NCI-H774 (cell line): ENCODE data around the gene GTF3C2.
"Not testable (repeated sequence)": the region's sequence is repeated elsewhere in the genome, so short reads cannot be mapped to it uniquely, and the experiment has no call there.

ENCODE experiments used
- DNase-seq: peaks from one replicate; lab custom pipeline; 2025; lab: John Stamatoyannopoulos, UW

Gene GTF3C2

GRCh38 chr2:27320958-27321543 is 35.5 kb downstream of the GTF3C2 start:
- DNase-seq, result no peak

GRCh38 chr2:27319839-27320238 is 36.7 kb downstream of the GTF3C2 start:
- DNase-seq, result not testable (repeated sequence)

- DNase-seq, result peak; percentile 16
Measured at GRCh38 chr2:27316655-27317412, 39.7 kb downstream of the GTF3C2 start.

GRCh38 chr2:27315122-27315521 is 41.4 kb downstream of the GTF3C2 start:
- DNase-seq, result no peak

GRCh38 chr2:27314709-27315108 is 41.9 kb downstream of the GTF3C2 start:
- no peak for DNase-seq

- DNase-seq, result no peak
Measured at GRCh38 chr2:27313882-27314645, 42.5 kb downstream of the GTF3C2 start.

GRCh38 chr2:27312152-27312551 is 44.4 kb downstream of the GTF3C2 start:
- no peak for DNase-seq

GRCh38 chr2:27309651-27310050 is 46.9 kb downstream of the GTF3C2 start:
- DNase-seq, result no peak

GRCh38 chr2:27308359-27308881 is 48.1 kb downstream of the GTF3C2 start, which contains the start of gene UCN:
TSS of gene UCN (minus strand) at chr2:27308445. CDS start at chr2:27307895, 550 bp downstream.
- no peak for DNase-seq

- no peak for DNase-seq
Measured at GRCh38 chr2:27307545-27308358, 48.8 kb downstream of the GTF3C2 start.

- no peak for DNase-seq
Measured at GRCh38 chr2:27307287-27307544, 49.3 kb downstream of the GTF3C2 start.

- no peak for DNase-seq
Measured at GRCh38 chr2:27306573-27307286, 49.8 kb downstream of the GTF3C2 start.

GRCh38 chr2:27306136-27306535 is 50.4 kb downstream of the GTF3C2 start:
- no peak for DNase-seq

GRCh38 chr2:27305516-27305915 is 51.0 kb downstream of the GTF3C2 start:
- no peak for DNase-seq

- DNase-seq, result no peak
Measured at GRCh38 chr2:27304488-27305240, 51.9 kb downstream of the GTF3C2 start.

GRCh38 chr2:27303093-27304025 is 53.2 kb downstream of the GTF3C2 start:
- peak; percentile 79 for DNase-seq

- not testable (repeated sequence) for DNase-seq
Measured at GRCh38 chr2:27300606-27301005, 56.0 kb downstream of the GTF3C2 start.

- no peak for DNase-seq
Measured at GRCh38 chr2:27298391-27299080, 58.0 kb downstream of the GTF3C2 start.

GRCh38 chr2:27297195-27297594 is 59.4 kb downstream of the GTF3C2 start:
- no peak for DNase-seq
